Endodermal cell (in vitro differentiated cells): Measurements from ENCODE around the gene SRGAP2C. TPM values are rescaled to one million over a fixed set of nuclear protein-coding genes. Genes with fewer than 3 reads are reported as not detected.

Experiments
- DNase-seq: peaks from one replicate; pipeline ENCODE4 v3.0.0-alpha.2; 2017
- H3K27ac ChIP-seq: 2 replicates; pipeline ENCODE4 v1.5.1; 2013; ENCODE audit warnings: mild to moderate bottlenecking, low read depth, low read length, moderate library complexity
- H3K27me3 ChIP-seq: 2 replicates; pipeline ENCODE4 v1.6.1; 2013; ENCODE audit warnings: mild to moderate bottlenecking, low read length, moderate library complexity; ENCODE audit not compliant: insufficient read depth, control insufficient read depth, poor library complexity, severe bottlenecking
- H3K36me3 ChIP-seq: 2 replicates; pipeline ENCODE4 v1.7.0; 2013; ENCODE audit warnings: mild to moderate bottlenecking, low read length, moderate library complexity; ENCODE audit not compliant: control insufficient read depth, insufficient read depth
- H3K4me1 ChIP-seq: one replicate; pipeline ENCODE4 v1.7.0; 2013; ENCODE audit warnings: low read length; ENCODE audit not compliant: control insufficient read depth, insufficient read depth
- H3K4me3 ChIP-seq: 2 replicates; pipeline ENCODE4 v1.5.1; 2013; ENCODE audit warnings: mild to moderate bottlenecking, low read length, moderate library complexity
- H3K9ac ChIP-seq: 2 replicates; pipeline ENCODE4 v1.6.1; 2013; ENCODE audit warnings: mild to moderate bottlenecking, low read length, moderate library complexity; ENCODE audit not compliant: poor library complexity, severe bottlenecking; ENCODE audit errors: extremely low read depth
- H3K9me3 ChIP-seq: 2 replicates; pipeline ENCODE4 v1.6.1; 2013; ENCODE audit warnings: mild to moderate bottlenecking, low read length, moderate library complexity; ENCODE audit not compliant: control insufficient read depth
- H3K27ac Mint-ChIP-seq: 2 replicates; pipeline ENCODE4 v1.8.0; 2020; ENCODE audit warnings: mixed read lengths
- H3K27me3 Mint-ChIP-seq: 2 replicates; pipeline ENCODE4 v1.8.0; 2021; ENCODE audit warnings: mild to moderate bottlenecking, mixed read lengths; ENCODE audit not compliant: insufficient read depth
- H3K36me3 Mint-ChIP-seq: 2 replicates; pipeline ENCODE4 v1.8.0; 2020; ENCODE audit warnings: low read depth, mixed read lengths
- H3K4me1 Mint-ChIP-seq: 2 replicates; pipeline ENCODE4 v1.8.0; 2020; ENCODE audit warnings: mixed read lengths
- H3K4me3 Mint-ChIP-seq: 2 replicates; pipeline ENCODE4 v1.8.0; 2020; ENCODE audit warnings: mild to moderate bottlenecking, moderate library complexity, mixed read lengths
- H3K9me3 Mint-ChIP-seq: 2 replicates; pipeline ENCODE4 v1.8.0; 2020; ENCODE audit warnings: mild to moderate bottlenecking, mixed read lengths
- WGBS, 2 experiments: methylation state at CpG; one replicate each; pipeline versions ENCODE4 v1.1.5 to v1.1.7; 2013; ENCODE audit warnings: missing lambda C conversion rate in 2 of 2, mixed read lengths in 1 of 2; ENCODE audit not compliant: insufficient coverage in 1 of 2, insufficient read length in 1 of 2; 5-methylcytosine and 5-hydroxymethylcytosine counted together
- total RNA-seq, 2 donors: library from RNA; stranded (reverse); fragmentation: NEBNext Ultra II Directional in 1 of 2; extraction: Animal tissue kit (Norgen Biotek cat#: 25700) in 1 of 2; gene quantifications; 2 replicates in 1 of 2; 3 replicates in 1 of 2; pipeline ENCODE4 v1.2.1, GENCODE V29; 2021
- TF ChIP-seq, protein P1 (sequence below): fragments of 200-600 bp; sonication (generic); conservative IDR thresholded peaks from 2 replicates; pipeline ENCODE4 v1.5.0; 2021; ENCODE audit warnings: antibody characterized with exemption, mild to moderate bottlenecking

The SRGAP2C gene
- total RNA-seq, 2 donors from 2014 or later = 42.4 to 56.0 TPM

DNA sequence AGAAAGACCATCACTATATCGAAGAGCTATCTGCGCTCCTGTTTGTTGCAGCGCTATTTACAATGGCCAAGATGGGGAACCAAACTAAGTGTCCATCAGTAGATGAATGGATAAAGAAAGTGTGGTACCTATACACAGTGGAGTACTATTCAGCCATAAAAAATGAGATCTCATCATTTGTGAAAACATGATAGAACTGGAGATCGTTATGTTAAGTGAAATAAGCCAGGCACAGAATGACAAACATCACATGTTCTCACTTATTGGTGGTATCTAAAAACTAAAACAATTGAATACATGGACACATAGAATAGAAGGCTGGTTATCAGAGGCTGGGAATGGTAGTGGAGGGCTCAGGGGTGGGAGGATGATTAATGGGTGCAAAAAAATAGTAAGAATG is 256.2 kb downstream of the SRGAP2C start:
- no peaks in the 10 kb centered on the region for H3K4me1 ChIP-seq
- DNase-seq = no peak
- Mint-ChIP-seq H3K9me3 (no peaks in the 10 kb centered on the region), H3K4me3 (no peak overlapping the region), H3K36me3 (no peaks in the 10 kb centered on the region), H3K27ac (no peak overlapping the region), H3K27me3 (no peaks in the 10 kb centered on the region), H3K4me1 (peaks cover 4% of the 10 kb centered on the region)
- no peak overlapping the region for H3K27ac ChIP-seq
- no peaks in the 10 kb centered on the region for H3K27me3 ChIP-seq
- 91 to 98% methylated on average over 3 to 4 of the region's 4 CpGs for WGBS, 2 experiments
- TF ChIP-seq, protein P1, sequence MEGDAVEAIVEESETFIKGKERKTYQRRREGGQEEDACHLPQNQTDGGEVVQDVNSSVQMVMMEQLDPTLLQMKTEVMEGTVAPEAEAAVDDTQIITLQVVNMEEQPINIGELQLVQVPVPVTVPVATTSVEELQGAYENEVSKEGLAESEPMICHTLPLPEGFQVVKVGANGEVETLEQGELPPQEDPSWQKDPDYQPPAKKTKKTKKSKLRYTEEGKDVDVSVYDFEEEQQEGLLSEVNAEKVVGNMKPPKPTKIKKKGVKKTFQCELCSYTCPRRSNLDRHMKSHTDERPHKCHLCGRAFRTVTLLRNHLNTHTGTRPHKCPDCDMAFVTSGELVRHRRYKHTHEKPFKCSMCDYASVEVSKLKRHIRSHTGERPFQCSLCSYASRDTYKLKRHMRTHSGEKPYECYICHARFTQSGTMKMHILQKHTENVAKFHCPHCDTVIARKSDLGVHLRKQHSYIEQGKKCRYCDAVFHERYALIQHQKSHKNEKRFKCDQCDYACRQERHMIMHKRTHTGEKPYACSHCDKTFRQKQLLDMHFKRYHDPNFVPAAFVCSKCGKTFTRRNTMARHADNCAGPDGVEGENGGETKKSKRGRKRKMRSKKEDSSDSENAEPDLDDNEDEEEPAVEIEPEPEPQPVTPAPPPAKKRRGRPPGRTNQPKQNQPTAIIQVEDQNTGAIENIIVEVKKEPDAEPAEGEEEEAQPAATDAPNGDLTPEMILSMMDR = no peak
- H3K36me3 ChIP-seq = no peaks in the 10 kb centered on the region
- H3K9me3 ChIP-seq = no peaks in the 10 kb centered on the region
- H3K4me3 ChIP-seq = no peak overlapping the region
- no peak overlapping the region for H3K9ac ChIP-seq

Other genes with a start within 250 kb of the SRGAP2C start
- gene FAM72B, start 635 bp upstream of the SRGAP2C start, total RNA-seq = 10 to 100 TPM in 1 of 2 donors, 1 to 10 TPM in 1; 7.0 to 14.1 TPM